DOHH2 (cell line): Measurements from ENCODE around the gene KREMEN1.

ENCODE experiments used
- CTCF ChIP-seq: fragments of 200-600 bp; sonication (generic); IDR thresholded peaks from one replicate; pipeline ENCODE4 v1.5.1; 2014; ENCODE audit warnings: antibody characterized with exemption, mild to moderate bottlenecking, low read depth, low read length; ENCODE audit not compliant: poor library complexity, severe bottlenecking
- EZH2phosphoT487 ChIP-seq: fragments of 200-600 bp; sonication (generic); IDR thresholded peaks from 2 replicates; pipeline ENCODE4 v1.6.1; 2017; ENCODE audit warnings: borderline replicate concordance, mild to moderate bottlenecking, antibody characterized with exemption, low read length, moderate library complexity, mixed read lengths

GRCh38 chr22:29096736-29097669 is 24.2 kb downstream of the KREMEN1 start:
- TF ChIP-seq CTCF (no peak), EZH2phosphoT487 (no peak)
